ENCODE results near the gene PPP1R8. TPM values are rescaled to one million over a fixed set of nuclear protein-coding genes. Genes with fewer than 3 reads are reported as not detected.

The PPP1R8 gene
- total and polyA plus RNA-seq, 10 of the 15 experiments (the other 5 are each of a cell fraction or from before 2014, with no cell fraction given): 10.2 to 77.0 (median 53.0) TPM

- peak; percentile 47; the same call in 1 of the 2 replicates for TF ChIP-seq CBFB (IDR thresholded peaks at IDR 0.05; ENCODE audit: low read depth)
- TF ChIP-seq MTA3 (IDR thresholded peaks at IDR 0.05; ENCODE audit: borderline replicate concordance, low read length): peak; percentile 77; the same call in 1 of the 2 replicates
- TF ChIP-seq, protein P1, sequence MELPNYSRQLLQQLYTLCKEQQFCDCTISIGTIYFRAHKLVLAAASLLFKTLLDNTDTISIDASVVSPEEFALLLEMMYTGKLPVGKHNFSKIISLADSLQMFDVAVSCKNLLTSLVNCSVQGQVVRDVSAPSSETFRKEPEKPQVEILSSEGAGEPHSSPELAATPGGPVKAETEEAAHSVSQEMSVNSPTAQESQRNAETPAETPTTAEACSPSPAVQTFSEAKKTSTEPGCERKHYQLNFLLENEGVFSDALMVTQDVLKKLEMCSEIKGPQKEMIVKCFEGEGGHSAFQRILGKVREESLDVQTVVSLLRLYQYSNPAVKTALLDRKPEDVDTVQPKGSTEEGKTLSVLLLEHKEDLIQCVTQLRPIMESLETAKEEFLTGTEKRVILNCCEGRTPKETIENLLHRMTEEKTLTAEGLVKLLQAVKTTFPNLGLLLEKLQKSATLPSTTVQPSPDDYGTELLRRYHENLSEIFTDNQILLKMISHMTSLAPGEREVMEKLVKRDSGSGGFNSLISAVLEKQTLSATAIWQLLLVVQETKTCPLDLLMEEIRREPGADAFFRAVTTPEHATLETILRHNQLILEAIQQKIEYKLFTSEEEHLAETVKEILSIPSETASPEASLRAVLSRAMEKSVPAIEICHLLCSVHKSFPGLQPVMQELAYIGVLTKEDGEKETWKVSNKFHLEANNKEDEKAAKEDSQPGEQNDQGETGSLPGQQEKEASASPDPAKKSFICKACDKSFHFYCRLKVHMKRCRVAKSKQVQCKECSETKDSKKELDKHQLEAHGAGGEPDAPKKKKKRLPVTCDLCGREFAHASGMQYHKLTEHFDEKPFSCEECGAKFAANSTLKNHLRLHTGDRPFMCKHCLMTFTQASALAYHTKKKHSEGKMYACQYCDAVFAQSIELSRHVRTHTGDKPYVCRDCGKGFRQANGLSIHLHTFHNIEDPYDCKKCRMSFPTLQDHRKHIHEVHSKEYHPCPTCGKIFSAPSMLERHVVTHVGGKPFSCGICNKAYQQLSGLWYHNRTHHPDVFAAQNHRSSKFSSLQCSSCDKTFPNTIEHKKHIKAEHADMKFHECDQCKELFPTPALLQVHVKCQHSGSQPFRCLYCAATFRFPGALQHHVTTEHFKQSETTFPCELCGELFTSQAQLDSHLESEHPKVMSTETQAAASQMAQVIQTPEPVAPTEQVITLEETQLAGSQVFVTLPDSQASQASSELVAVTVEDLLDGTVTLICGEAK (IDR thresholded peaks at IDR 0.05; ENCODE audit: borderline replicate concordance): no peak
- peak; percentile 31; the same call in 1 of the 2 replicates for TF ChIP-seq CREB1 (IDR thresholded peaks at IDR 0.05; ENCODE audit: low read depth)
- 0 out of 2 replicates have a peak, but pooled peaks have one; percentile 13 for TF ChIP-seq TCF3 (IDR thresholded peaks at IDR 0.05; ENCODE audit: borderline replicate concordance, insufficient read depth, low read depth, low read length)
- TF ChIP-seq EGR1 (IDR thresholded peaks at IDR 0.05; ENCODE audit: borderline replicate concordance in 1 of 2, low read depth in 2 of 2, low read length in 2 of 2): 0 out of 3 replicates have a peak, but pooled peaks of 1 of the 2 experiments have one; percentile 10
- 0 out of 2 replicates have a peak, but pooled peaks have one; percentile 24 for TF ChIP-seq ATF7 (IDR thresholded peaks at IDR 0.05; ENCODE audit: low read depth)
- peak; percentile 83 to 88 for TF ChIP-seq IKZF2 (IDR thresholded peaks at IDR 0.05)
- TF ChIP-seq SIN3A (IDR thresholded peaks at IDR 0.05; ENCODE audit: low read depth, low read length): no peak
- TF ChIP-seq MEF2A (IDR thresholded peaks at IDR 0.05; ENCODE audit: insufficient read depth, low read depth, low read length): 0 out of 2 replicates have a peak, but pooled peaks have one; percentile 24
- peak in 1 of 2 experiments; percentile 72; a peak in 1 of 4 replicates for TF ChIP-seq ETV6 (conservative IDR thresholded peaks at IDR 0.05 in 1 of 2, IDR thresholded peaks at IDR 0.05 in 1 of 2; ENCODE audit: borderline replicate concordance in 1 of 2, low read depth in 1 of 2)
- TF ChIP-seq MAX (IDR thresholded peaks at IDR 0.05; ENCODE audit: low read depth, low read length): 0 out of 2 replicates have a peak, but pooled peaks have one; percentile 28
- TF ChIP-seq RUNX3 (IDR thresholded peaks at IDR 0.05; ENCODE audit: low read length): peak; percentile 95
- TF ChIP-seq NBN (IDR thresholded peaks at IDR 0.05): 0 out of 2 replicates have a peak, but pooled peaks have one; percentile 39
- 0 out of 2 replicates have a peak, but pooled peaks have one; percentile 29 for TF ChIP-seq POLR2AphosphoS5 (IDR thresholded peaks at IDR 0.05; ENCODE audit: low read length)
- TF ChIP-seq ASH2L (IDR thresholded peaks at IDR 0.05; ENCODE audit: borderline replicate concordance, low read depth): no peak
These were observed 56.8 kb downstream of the PPP1R8 start (continued) for GRCh38 chr1:27887215-27888021.
